Right ventricle myocardium inferior (tissue), 1 donor: ENCODE results near the gene SFMBT2. TPM values are rescaled to one million over a fixed set of nuclear protein-coding genes. Genes with fewer than 3 reads are reported as not detected.
A peak's percentile ranks its signal among the peaks of the same experiment; 100 is the strongest.

Source experiments
- ATAC-seq: fragments of 200-7000 bp; cut with Tn5 transposase; one replicate; pipeline ENCODE4 v1.9.1; 2020; ENCODE audit warnings: mild to moderate bottlenecking, moderate library complexity
- DNase-seq: peaks from one replicate; pipeline ENCODE4 v3.0.0; 2021; ENCODE audit errors: missing footprints
- intact Hi-C: fragments of 100-400 bp; cut with DNase I; formaldehyde crosslinking; loops from one replicate; pipeline ENCODE4 v1.11.0; 2022
- total RNA-seq: library from RNA; stranded (reverse); fragmentation: NEBNext Ultra II Directional; extraction: Animal tissue kit (Norgen Biotek cat#: 25700); gene quantifications from one replicate; pipeline ENCODE4 v1.2.1, GENCODE V29; 2021
- donor health status: DM: no; HTN: yes; CAD: no; lungs with severe emphysema.

The SFMBT2 gene
- total RNA-seq, 1 donor from 2014 or later = 9.6 TPM

DNA sequence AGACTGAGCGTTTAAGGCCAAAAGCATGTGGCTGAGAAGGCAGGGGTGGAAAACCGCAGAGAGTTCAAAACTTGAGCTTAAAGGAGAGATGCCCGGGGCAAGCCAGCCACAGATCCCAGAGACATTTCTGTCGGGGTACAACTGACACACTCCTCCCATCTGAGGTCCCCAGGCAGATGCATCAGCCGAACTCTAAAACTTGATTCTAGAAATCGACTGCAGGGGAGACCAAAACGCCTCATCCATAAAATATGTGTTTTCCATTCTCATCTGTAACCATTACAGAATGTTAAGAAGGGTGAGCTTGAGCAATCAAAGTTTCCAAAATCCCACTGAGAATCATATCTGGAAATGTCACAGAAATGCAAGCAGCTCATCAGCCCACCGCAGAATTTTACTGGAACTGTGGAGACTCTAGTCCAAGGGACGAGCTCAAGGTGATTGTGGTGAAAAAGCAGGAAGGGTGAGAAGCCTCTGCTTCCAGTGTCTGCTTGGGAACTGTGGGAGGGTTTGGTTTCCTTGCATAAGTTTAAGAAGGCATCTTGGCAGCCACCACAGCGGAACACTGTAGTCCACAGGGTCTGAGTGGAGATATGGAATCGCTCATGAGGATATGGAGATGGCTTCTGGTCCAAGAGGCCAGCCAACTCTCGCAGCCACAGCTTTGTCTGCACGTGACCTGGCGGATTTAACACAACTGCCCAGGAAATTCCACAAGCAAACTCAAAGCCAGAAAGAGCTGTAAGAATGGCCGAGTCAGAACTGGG is 249.2 kb downstream of the SFMBT2 start:
- ATAC-seq (peak; percentile 93), DNase-seq (peak; percentile 77)
- intact Hi-C loops = no loop called here

DNA sequence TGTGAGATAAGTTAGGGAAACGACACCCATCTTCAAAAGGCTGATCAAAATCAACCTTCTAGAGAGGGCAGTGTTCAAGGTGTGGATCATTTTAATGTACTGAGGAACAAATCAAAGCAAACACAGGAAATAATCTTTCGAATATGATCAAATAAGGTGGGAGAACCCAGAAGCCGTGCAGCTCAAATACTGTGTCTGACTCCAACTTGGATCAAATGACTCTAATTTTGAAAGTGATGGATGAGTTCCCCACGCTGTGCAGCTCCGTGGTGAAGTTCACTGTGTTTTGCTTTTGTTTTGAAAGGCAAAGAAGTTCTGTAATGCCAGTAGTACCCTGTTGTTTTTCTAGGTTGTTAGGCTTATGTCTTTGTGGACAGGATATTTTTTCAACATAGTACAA is 250.9 kb downstream of the SFMBT2 start:
- intact Hi-C loops = no loop called here
- DNase-seq = no peak
- ATAC-seq = no peak

DNA sequence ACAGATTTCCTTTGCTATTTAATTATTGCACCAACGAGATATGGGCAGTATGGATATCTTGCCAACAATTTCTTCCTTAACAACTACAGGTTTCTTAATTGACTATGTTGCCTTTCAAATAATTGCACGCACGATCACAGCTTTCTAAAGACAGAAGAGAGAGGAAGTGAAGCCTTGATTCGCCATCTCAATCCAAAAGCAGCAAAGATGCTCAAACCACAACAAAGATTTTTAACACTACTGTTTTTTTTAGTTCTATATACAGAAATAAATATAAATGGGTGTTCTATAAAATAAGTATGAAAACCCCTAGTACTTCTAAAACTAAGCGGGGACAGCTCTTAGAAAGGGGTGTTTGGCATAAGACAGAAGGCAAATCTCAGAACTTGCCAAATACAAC is 251.3 kb downstream of the SFMBT2 start:
- DNase-seq (no peak), ATAC-seq (no peak)
- intact Hi-C loops = no loop called here

DNA sequence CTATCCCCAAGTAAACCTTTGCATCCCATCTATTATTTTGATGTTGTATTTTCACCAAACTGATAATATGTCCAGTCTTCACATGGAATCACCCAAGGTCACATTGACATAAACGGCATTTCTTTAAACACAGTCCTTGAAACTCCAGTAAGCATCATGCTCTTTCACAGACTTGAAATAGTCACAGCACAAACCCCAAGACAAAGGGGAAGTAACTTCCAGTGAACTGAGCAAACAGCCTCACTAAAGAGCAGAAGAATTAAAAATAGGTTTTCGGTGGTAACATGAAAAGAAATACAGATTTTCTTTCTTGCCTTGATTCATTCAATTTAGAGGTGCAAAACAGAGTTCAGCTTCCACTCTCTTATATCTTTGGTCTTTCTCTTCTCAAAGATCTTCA is 253.7 kb downstream of the SFMBT2 start:
- ATAC-seq (no peak), DNase-seq (no peak)
- intact Hi-C loops = no loop called here

DNA sequence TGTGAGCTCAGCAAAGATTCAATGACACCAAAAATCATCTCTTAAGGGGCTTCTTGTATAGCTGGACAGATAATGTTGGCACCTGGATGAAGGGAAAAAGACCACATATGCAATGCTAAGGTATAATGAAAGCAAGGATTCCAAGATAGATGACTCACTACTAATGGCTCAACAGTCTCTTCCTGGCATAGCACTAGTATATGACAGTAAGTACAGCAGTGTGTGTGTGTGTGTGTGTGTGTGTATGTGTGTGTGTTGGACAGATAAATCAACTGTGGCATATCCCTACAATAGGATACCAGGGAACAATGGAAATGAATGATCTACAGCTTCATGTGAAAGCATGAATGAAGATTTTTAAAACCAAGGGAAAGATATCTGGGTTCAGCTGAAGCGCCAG is 257.1 kb downstream of the SFMBT2 start:
- no peak for DNase-seq
- ATAC-seq = no peak
- intact Hi-C loops = no loop called here

DNA sequence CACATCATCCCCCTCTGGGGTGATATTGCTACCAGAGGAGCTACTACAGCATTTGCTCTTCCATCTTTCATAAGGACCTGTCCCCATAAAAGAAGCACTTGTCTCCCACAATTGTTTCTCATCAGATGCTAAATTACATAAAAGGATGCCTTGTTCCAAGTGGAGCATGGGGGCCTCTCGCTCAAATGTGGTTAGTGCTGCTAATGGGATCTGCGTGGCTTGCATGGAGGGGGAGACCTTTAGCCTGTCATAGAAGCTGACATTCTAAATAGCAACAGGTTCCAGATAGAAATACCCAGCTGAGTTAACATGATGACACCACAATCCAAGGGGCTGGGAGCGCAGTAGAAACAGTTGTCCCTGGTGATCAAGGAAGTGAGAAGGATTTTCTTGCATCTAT is 257.9 kb downstream of the SFMBT2 start:
- ATAC-seq = no peak
- intact Hi-C loops = no loop called here

DNA sequence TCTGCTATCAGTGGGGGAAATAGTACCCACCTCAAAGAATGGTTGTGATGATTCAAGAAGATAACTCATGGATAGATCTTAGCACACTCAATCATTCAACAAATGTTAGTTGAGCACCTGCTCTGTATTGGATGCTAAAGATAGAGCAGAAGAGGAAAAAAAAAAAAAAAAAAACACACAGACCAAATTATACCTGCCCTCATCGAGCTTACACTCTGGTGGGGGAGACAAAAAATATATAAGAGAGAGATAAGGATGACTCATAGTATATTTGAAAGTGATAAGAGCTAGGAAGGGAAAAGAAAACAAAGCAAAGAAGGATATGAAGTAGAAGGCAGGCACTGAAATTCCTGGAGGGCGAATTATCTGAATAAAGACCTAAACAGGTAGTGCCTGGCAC is 258.5 kb downstream of the SFMBT2 start:
- DNase-seq = no peak
- ATAC-seq = no peak
- intact Hi-C loops = no loop called here

More for the DNA sequence above, 257.9 kb downstream of the SFMBT2 start:
- no peak for DNase-seq

DNA sequence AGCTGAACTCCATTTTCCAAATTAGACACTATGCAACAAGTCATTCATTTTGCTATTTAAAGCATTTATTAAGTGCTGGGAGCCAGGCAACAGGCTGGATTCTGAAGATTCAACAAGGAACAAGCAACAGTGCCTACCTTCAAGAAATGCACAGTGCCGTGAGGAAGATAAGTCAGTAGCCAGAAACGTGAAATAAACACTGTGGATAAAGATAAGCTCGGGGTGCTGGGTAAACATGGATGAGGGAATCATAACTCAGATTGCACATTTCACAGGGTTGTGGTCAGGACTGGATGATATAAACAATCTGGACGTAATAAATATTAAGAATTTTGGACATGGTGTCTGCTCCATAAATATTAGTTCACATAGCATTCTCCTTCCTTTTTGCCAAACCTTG is 259.3 kb downstream of the SFMBT2 start:
- intact Hi-C loops = no loop called here
- DNase-seq (no peak), ATAC-seq (no peak)

DNA sequence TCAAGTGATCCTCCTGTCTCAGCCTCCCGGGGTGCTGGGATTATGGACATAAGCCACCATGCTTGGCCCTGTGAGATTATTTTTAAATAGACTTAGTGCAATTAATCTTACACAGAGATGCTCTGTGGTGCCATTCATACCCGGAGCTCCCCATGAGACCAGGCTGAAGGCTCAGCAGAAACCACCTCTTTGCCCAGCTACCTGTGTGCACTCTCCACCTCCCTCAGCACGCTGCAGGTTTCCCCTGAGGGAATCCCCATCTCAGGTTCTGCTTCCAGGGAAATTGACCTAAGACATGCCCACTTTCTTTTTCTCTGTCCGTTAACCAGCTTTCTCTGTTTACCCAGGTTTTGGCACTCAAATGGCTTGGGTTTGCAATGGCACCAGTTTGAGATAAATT is 260.5 kb downstream of the SFMBT2 start:
- intact Hi-C loops = no loop called here
- ATAC-seq (no peak), DNase-seq (no peak)

DNA sequence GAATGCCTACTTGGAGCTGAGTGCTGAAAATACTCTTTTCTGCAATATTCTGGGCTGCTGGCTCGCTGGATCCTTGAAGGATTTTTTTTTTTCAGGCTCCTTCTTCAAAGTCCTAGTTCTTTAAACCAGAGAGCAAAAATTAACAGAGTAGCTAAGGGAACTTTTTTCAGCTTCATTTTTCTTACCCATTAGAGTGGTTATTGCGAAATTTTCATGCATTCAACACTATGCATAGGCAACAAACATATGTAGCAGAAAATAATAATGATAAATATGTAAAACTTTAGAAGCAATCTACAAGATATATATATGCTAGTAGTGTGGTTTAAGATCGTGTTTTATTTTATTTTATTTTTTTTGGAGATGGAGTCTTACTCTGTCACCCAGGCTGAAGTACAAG is 264.6 kb downstream of the SFMBT2 start:
- intact Hi-C loops = no loop called here
- no peak for DNase-seq
- no peak for ATAC-seq

DNA sequence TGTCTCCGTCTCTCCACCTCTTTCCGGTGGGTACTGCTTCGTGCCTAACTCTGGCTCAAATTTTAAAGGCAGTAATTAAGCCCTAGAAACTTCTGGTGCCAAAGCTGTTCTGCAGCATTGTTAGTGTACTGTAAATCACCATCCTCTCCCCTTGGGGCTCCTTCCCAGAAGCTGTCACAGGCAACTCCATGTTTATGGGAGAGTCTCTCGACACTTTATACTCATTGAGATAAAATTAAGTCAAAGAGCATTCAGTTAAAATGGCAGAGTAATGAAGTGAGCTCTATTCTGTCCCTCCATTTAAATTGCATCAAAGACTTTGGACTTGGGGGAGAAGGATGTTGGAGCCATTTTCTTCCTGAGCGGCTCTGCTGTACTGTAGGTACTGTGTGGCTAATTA is 274.8 kb downstream of the SFMBT2 start:
- DNase-seq (no peak), ATAC-seq (no peak)
- intact Hi-C loops = no loop called here

DNA sequence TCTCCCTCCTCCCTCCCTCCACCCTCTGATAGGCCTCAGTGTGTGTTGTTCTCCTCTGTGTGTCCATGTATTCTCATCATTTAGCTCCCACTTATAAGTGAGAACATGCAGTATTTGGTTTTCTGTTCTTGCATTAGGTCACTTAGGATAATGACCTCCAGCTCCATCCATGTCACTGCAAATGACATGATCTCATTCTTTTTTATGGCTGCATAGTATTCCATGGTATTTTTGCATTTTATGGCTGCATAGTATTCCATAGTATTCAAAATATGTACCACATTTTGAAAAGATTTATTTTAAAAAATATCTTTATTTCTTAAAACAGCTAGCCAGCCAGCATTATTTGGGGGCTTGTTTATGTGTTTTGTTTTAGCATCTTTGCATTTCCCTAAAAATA is 275.6 kb downstream of the SFMBT2 start:
- no peak for DNase-seq
- intact Hi-C loops = no loop called here
- no peak for ATAC-seq

DNA sequence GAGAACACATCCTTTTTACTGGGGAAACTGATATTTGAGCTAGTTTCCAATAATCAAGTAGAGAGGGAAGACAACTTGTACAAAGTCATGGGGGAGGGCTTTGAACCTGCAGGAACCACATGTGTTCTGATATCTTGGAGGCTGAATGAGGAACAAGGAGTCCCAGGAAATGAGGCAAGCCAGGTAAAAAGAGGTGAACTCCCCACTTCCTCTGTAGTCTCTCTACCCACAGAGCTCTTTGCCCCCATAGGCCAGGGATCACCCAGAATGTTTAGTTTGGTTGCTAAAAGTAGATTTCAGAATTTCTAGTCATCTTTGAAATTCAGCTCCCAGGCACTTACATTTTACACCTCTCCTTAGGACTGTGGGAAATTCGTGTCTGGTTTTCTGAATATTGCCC is 276.4 kb downstream of the SFMBT2 start:
- DNase-seq (no peak), ATAC-seq (no peak)
- intact Hi-C loops = no loop called here

DNA sequence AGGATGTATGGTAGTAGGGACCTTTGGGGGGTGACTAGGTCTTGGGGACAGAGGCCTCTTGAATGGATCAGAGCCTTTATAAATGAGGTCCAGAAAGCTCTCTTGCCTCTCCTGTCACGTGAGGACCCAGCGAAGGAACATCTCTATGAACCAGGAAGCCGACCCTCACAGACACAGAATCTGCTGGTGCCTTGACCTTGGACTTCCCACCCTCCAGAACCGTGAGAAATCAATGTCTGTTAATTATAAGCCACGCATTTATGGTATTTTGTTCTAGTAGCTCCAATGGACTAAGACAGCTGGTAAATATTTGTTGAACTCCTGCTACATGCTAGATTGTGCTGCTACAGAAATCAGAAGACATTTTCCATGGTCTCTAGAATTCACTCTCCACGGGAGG is 276.9 kb downstream of the SFMBT2 start:
- DNase-seq = no peak
- intact Hi-C loops = no loop called here
- no peak for ATAC-seq

DNA sequence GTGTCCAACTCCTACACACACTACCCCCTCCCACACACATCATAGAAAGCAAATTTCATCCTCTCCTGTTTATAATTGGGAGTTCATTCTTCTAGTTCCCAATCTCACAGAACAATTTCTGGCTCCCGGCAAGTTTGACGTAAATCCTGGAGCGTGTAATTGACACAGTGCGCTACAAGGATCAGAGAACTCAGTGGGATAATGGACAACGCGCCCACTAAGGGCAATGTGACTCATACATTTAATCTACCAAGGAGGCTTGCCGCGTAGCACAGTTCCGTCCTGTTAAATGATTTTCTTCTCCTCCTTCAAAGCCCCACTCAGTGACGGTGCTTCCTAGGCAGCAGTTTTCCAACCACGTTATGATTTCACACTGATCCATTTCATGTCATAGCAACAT is 277.6 kb downstream of the SFMBT2 start:
- intact Hi-C loops = no loop called here
- DNase-seq = no peak
- ATAC-seq = no peak

DNA sequence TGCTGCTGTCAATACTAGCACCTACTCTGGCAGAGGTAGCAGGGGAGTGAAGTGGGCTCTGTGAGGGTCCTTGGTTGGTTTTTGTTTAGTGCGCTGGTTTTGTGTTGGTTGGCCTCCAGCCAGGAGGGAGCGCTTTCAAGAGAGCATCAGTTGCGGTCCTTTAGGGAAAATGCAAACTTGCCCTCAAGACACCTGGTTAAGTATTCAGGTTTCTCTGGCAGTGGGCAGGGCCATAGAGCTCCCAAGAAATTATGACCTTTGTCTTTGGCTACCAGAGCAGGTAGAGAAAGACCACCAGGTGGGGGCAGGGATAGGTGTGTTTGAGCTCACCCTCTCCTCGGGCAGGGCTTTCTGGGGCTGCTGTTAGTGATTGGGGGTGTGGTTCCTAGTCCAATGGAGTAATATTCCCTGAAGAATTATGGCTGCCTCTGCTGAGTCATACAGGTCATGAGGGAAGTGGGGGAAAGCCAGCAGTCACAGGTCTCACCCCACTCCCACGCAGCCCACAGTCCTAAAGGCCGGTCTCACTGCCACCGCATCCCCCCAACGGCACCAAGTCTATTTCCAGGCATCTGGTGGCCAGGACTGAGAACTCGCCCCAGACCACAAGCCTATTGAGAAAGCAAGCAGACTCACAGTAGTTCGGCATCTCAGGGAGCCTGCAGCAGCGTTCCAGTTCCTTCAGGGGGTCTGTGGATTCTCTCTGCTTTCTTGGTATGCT is 280.5 kb downstream of the SFMBT2 start:
- DNase-seq (no peak), ATAC-seq (no peak)
- intact Hi-C loops = no loop called here

DNA sequence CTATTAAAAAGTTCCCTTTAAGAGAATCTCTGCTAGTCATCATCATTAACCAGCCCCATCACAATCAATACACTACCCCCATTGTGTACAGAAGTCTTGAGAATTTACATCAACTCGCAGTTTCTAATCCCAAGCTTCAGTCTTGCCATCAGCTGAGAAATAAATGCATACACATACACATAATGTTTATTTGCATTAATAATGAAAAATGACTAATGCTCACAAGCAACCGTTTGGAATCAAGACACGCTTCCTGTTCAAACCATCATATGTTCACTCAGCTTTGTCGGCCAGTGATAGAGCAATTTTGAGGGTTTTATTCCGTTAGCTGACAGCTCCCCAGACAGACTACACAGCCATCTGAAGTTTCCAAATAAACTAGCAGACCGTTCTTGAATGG is 287.1 kb downstream of the SFMBT2 start:
- DNase-seq = no peak

DNA sequence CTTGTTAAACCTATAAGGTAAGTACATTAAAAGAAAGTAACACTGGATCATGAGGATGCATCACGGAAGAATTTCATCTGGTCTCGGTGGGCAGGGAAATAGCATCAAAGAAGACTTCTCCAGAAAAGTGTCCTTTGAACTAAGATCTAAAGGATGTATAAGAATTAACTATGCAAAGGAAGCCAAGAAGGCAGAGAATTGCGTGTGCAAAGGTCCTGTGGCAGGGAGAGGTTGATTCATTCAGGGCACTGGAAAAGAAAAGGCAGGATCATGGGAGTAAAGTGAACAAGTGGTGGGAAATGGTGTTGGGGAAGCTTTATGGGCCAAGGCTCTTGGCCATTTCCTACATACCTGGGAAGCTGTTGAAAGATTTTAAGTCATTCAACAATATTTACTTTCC is 288.3 kb downstream of the SFMBT2 start:
- no peak for ATAC-seq
- no peak for DNase-seq
- intact Hi-C loops = no loop called here

More for the DNA sequence above, 287.1 kb downstream of the SFMBT2 start:
- intact Hi-C loops = no loop called here
- ATAC-seq = no peak

DNA sequence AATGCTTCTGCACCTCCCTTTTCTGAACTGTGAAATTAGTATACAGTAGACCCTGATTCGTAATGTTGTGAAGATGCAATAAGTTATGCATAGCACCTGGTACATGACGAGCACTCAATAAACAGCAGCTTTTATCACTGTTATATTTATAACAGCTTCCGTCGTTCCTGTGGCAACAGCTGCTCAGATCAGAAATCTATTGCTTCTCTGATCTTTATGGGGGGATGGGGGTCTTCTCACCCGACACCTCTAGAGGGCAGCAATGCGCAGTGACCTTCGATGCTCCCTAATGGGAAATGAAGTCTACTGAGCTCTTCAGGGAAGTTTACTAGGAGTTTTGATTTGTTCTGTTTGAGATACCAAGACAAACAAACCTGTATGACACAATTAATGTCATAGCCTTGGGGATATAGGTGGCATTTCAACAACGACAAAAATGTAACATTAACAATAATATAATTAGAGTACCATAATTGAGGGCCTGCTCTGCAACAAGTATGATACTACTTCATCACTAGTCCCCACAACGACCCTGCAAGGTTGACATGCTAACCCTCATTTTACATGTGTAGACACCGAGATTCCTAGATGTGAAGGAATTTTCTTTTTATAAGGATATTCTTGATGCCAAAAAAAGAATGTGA is 289.6 kb downstream of the SFMBT2 start:
- ATAC-seq (no peak), DNase-seq (no peak)
- intact Hi-C loops = loop anchor here (2.0 kb wide), 1 partner anchor 296 kb away; no protein-coding TSS in a partner anchor
